LNCAP (cell line): ENCODE data around the gene SCN5A.

Experiments
- TF ChIP-seq, protein P1 (sequence below): fragments of 450-650 bp; IDR thresholded peaks from 2 replicates; pipeline ENCODE4 v1.5.1; 2017; ENCODE audit warnings: mild to moderate bottlenecking

Gene SCN5A

DNA sequence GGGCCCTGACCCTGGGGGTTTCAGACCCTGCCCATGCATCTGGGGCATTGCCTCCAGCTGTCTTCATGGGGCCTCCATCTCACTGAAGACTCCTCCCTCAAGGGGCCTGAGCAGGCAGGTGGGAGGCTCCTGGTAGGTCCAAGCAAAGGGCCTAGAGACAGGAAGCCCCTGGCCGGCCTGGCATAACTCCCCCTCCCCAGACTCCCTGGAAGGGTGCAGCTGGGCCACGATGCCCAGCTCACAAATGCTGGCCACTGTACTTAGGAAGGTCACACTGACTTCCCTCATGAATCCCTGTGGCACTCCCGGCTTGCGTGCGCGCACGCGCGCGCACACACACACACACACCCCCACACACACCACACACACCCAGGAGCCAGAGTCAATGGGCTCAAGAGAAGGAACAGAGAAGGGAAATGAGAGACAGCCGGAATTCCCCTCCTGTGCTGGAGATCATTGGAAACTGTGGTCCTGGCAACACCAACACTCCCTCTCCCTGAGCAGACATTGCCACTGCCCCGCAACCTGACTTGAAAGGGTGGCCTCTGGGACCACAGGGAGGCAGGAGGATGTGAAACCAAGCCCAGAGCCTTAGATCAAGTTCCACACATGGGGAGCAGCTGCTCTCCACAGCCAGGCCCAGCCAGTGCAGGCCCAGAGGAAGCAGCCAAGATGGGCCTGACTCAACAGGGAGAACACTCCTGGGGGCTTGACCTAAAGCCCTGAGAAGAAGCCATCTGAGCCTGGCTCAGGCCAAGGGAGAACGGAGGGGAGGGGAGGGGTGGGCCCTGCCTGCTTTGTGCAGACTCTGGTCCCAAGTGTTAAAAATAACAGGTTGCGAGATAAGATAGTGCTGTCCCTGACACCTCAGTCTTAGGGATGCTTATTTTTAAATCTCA is 69.7 kb downstream of the SCN5A start:
- TF ChIP-seq, protein P1, sequence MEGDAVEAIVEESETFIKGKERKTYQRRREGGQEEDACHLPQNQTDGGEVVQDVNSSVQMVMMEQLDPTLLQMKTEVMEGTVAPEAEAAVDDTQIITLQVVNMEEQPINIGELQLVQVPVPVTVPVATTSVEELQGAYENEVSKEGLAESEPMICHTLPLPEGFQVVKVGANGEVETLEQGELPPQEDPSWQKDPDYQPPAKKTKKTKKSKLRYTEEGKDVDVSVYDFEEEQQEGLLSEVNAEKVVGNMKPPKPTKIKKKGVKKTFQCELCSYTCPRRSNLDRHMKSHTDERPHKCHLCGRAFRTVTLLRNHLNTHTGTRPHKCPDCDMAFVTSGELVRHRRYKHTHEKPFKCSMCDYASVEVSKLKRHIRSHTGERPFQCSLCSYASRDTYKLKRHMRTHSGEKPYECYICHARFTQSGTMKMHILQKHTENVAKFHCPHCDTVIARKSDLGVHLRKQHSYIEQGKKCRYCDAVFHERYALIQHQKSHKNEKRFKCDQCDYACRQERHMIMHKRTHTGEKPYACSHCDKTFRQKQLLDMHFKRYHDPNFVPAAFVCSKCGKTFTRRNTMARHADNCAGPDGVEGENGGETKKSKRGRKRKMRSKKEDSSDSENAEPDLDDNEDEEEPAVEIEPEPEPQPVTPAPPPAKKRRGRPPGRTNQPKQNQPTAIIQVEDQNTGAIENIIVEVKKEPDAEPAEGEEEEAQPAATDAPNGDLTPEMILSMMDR = no peak

DNA sequence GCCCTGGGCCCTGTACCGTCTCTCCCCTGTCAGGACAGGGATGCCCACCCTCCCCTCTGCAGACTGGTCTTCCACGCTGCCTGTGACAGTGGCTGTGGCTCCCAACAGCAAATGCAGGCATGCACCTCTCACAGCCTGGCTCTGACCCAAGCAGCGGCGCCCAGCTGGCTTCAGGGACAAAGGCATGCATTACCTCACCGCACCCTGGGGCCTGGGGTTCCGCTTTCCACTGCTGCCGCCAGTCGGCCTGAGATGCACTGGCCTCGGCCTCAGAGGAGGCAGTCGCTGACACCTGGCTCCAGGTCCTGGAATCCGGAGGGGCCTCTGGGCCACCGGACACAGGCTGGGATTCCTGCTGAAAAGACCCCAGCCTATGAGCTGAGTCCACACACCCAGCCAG is 70.3 kb downstream of the SCN5A start:
- TF ChIP-seq, protein P1 = no peak

DNA sequence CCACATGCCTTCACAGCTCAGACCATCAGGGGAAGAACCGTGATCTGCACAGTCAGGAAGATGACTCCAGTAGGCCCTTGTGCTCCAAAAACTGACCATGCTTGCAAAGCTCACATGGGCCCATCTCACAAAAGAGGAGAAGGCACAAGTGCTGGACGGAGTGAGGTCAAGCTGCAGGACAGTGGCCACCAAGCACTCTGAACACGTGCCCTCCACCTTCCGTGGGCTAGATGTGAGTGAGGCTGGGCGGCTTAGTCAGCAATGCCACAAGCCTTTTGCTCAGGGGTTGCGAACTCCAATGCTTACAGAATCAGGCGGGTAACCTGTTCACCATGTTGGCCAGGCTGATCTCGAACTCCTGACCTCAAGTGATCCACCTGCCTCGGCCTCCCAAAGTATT is 70.9 kb downstream of the SCN5A start:
- TF ChIP-seq, protein P1 = no peak

DNA sequence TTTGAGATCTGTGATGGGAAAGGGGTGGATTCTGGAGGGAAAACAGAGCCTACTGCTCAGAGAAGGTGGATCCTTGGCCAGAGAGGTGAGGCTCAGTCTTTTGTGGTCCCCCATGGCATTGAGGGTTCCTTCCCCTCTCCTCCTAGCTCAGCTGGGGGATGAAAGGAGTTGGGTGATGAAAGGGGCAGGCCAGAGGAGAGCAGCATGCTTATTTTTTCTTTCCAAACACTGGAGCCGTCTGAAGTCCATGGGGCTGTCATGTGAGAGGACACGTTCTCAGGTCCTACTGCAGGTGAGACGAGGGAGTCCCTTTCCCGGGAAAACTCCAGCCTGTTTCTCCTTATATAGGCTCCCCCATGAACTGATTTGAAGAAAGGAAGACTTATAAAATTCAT is 71.4 kb downstream of the SCN5A start:
- TF ChIP-seq, protein P1 = no peak

DNA sequence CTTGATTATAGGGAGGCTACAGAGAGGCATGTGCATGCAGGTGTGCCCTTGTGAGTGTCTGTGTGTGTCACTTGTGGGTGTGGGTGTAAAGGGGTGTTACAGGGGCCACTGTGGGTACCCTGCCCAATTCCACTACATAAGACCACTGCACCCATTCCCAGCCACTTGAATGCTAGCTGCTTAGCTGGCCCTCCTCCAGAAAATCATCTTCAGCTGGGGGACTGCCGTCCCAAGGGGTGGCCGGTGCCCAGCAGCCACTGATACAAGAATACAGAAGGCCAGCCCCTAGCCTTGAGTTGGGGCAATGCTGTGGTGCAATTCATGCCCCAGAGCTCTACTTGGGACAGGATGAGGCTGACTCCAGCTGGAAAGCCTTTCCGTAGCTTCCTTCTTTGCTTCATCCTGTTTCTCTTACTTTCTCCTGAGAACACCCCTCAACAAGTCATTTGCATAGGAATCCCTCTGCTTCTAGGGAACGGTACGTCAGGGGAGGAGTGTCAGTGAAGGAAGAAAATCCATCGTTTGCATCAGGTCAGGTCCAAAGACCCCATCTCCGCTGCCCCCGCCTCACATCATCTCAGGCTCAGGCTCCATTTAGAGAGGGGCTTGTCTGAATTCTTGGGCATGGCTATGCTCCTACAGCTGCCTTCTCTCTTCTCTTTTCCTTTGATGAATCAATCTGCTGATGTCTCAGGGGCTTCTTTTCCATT is 72.0 kb downstream of the SCN5A start:
- TF ChIP-seq, protein P1 = no peak

DNA sequence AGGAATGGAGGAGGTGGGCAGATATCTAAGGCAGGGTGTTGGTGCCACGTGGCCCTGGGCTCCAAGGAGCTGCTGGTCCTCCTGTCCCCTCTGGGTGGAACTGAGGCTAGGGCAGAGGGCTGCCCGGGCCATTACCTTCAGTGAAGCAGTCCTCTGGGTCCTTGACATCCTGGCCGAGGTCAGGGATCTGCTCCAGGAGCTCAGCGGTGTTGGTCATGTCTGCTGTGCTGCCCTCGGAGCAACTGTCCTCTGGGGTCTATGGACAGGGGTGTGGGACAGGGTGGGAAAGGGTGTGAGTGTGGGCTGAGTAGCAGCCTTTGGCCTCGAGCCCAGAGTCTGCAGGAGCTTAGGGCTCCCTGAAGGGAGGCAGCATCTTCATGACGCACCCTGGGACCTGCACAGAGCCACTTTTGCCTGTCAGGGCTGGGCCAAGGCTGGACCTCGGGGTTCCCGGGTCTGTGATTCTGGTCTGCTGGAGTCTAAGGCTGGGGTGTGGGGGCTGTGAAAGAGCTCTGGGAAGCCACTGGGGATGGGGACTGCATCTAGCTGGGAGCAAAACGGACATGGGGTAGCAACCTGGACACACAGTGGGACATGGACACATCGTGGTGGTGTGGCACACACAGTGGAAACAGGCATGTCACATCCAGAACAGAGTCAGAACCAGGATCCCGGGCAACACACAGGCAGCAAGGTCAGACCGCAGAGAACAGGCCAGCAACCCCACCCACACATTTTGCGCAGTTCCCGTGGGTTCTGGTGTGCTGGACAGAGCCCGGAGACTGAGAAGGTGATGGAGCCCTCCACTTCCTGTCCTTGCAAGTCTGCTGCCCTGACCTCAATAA is 72.7 kb downstream of the SCN5A start:
- TF ChIP-seq, protein P1 = no peak

DNA sequence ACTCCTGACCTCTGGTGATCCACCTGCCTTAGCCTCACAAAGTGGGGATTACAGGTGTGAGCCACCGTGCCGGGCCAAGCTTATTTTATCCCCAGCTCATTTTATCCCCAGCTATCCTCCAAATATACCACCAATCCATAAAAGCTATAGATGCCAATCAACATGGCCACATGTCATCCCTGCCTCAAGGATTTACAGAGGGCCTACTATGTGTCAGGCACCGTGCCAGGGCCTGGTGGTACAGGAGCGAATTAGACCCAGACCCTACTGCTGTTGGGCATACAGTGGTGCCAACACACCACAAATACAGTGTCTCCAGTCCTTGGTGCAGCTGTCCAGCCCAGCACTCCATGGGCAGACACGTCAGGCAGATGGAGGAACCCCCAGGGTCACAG is 73.4 kb downstream of the SCN5A start:
- TF ChIP-seq, protein P1 = no peak
